Measurements from ENCODE around the gene NAV3. TPM values are rescaled to one million over a fixed set of nuclear protein-coding genes. Genes with fewer than 3 reads are reported as not detected.

NAV3 gene
- total and polyA plus RNA-seq, 4 donors, result 0.22 to 1.7 (median 0.71) TPM

DNA sequence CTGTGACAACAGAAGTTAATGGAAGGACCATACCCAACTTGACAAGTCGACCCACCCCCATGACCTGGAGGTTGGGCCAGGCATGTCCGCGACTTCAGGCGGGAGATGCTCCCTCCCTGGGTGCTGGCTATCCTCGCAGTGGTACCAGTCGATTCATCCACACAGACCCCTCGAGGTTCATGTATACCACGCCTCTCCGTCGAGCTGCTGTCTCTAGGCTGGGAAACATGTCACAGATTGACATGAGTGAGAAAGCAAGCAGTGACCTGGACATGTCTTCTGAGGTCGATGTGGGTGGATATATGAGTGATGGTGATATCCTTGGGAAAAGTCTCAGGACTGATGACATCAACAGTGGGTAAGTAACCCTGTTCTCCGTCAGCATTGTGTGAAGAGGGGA is 220.1 kb downstream of the NAV3 start (continued):
- no peak for TF ChIP-seq REST (IDR thresholded peaks at IDR 0.05)
- no peak for TF ChIP-seq NR2F2 (IDR thresholded peaks at IDR 0.05)
- no peak for TF ChIP-seq HNF4G (IDR thresholded peaks at IDR 0.05)
- TF ChIP-seq, protein P1, sequence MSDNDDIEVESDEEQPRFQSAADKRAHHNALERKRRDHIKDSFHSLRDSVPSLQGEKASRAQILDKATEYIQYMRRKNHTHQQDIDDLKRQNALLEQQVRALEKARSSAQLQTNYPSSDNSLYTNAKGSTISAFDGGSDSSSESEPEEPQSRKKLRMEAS (IDR thresholded peaks at IDR 0.05), result no peak
- no peak for TF ChIP-seq FOXA2 (IDR thresholded peaks at IDR 0.05)
- no peak for TF ChIP-seq FOXA1 (IDR thresholded peaks at IDR 0.05)
- no peak for TF ChIP-seq JUND (IDR thresholded peaks at IDR 0.05)
- TF ChIP-seq GABPA (IDR thresholded peaks at IDR 0.05 in 1 of 2, conservative IDR thresholded peaks at IDR 0.05 in 1 of 2), result no peak

- H3K4me1 ChIP-seq (ENCODE audit: control insufficient read depth in 4 of 4, insufficient read depth in 4 of 4, low read length in 3 of 4), result no peaks in the 10 kb centered on the region
- TF ChIP-seq, protein P1 (IDR thresholded peaks at IDR 0.05), result no peak
- TF ChIP-seq NR2F2 (IDR thresholded peaks at IDR 0.05) (no peak), SP1 (IDR thresholded peaks at IDR 0.05) (no peak), FOXA1 (IDR thresholded peaks at IDR 0.05) (no peak), JUND (IDR thresholded peaks at IDR 0.05) (no peak), RAD21 (IDR thresholded peaks at IDR 0.05) (no peak), RXRA (IDR thresholded peaks at IDR 0.05) (no peak), YY1 (IDR thresholded peaks at IDR 0.05) (no peak)
- TF ChIP-seq, protein P2, sequence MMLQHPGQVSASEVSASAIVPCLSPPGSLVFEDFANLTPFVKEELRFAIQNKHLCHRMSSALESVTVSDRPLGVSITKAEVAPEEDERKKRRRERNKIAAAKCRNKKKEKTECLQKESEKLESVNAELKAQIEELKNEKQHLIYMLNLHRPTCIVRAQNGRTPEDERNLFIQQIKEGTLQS (IDR thresholded peaks at IDR 0.05), result no peak
- DNase-seq (ENCODE audit: low spot score), result no peak
- no peak overlapping the region for H3K27ac ChIP-seq (ENCODE audit: low read depth in 1 of 2, low read length in 2 of 2)
- no peaks in the 10 kb centered on the region for H3K36me3 ChIP-seq (ENCODE audit: control insufficient read depth in 4 of 4, insufficient read depth in 3 of 4, low read depth in 1 of 4, low read length in 3 of 4)
- no peaks in the 10 kb centered on the region for H3K9me3 ChIP-seq (ENCODE audit: control insufficient read depth in 4 of 4, low read length in 3 of 4)
- H3K4me3 ChIP-seq (ENCODE audit: low read depth in 1 of 3, low read length in 3 of 3), result no peak overlapping the region
- no peaks in the 10 kb centered on the region for H3K27me3 ChIP-seq (ENCODE audit: control insufficient read depth in 4 of 4, insufficient read depth in 4 of 4, low read length in 3 of 4)
- H3K9ac ChIP-seq (ENCODE audit: low read depth in 1 of 2, low read length in 2 of 2), result no peak overlapping the region
Measured at GRCh38 chr12:78055545-78055944, 224.9 kb downstream of the NAV3 start.

- 48% methylated on average over 1 of the region's 1 CpG for WGBS
- Histone ChIP-seq H3K36me3 (ENCODE audit: control insufficient read depth in 4 of 4, insufficient read depth in 3 of 4, low read depth in 1 of 4, low read length in 3 of 4) (no peaks in the 10 kb centered on the region), H3K4me1 (ENCODE audit: control insufficient read depth in 4 of 4, insufficient read depth in 4 of 4, low read length in 3 of 4) (no peaks in the 10 kb centered on the region), H3K9me3 (ENCODE audit: control insufficient read depth in 4 of 4, low read length in 3 of 4) (no peaks in the 10 kb centered on the region), H3K27me3 (ENCODE audit: control insufficient read depth in 4 of 4, insufficient read depth in 4 of 4, low read length in 3 of 4) (no peaks in the 10 kb centered on the region), H3K4me3 (ENCODE audit: low read depth in 1 of 3, low read length in 3 of 3) (no peak overlapping the region), H3K9ac (ENCODE audit: low read depth in 1 of 2, low read length in 2 of 2) (no peak overlapping the region), H3K27ac (ENCODE audit: low read depth in 1 of 2, low read length in 2 of 2) (no peak overlapping the region)
- no peak for TF ChIP-seq SP1 (IDR thresholded peaks at IDR 0.05)
- TF ChIP-seq FOXA1 (IDR thresholded peaks at IDR 0.05), result no peak
- TF ChIP-seq, protein P1 (IDR thresholded peaks at IDR 0.05), result no peak
- TF ChIP-seq, protein P2 (IDR thresholded peaks at IDR 0.05), result no peak
- no peak for TF ChIP-seq EGR1 (IDR thresholded peaks at IDR 0.05; ENCODE audit: low read depth in 2 of 2)
- no peak for TF ChIP-seq FOXA2 (IDR thresholded peaks at IDR 0.05)
- no peak for TF ChIP-seq CTCF (IDR thresholded peaks at IDR 0.05; ENCODE audit: low read depth, low read length, missing input control)
- TF ChIP-seq TAF1 (conservative IDR thresholded peaks at IDR 0.05), result no peak
- TF ChIP-seq HNF4G (IDR thresholded peaks at IDR 0.05), result no peak
- no peak for TF ChIP-seq GABPA (IDR thresholded peaks at IDR 0.05 in 1 of 2, conservative IDR thresholded peaks at IDR 0.05 in 1 of 2)
- DNase-seq (ENCODE audit: low spot score), result no peak
Measured at GRCh38 chr12:78057075-78057474, 226.4 kb downstream of the NAV3 start.
